ENCODE results near the gene DPYD. TPM values are rescaled to one million over a fixed set of nuclear protein-coding genes. Genes with fewer than 3 reads are reported as not detected.

Gene DPYD
- total and polyA plus RNA-seq, 9 of the 15 experiments (the other 6 are each of a cell fraction or from before 2014, with no cell fraction given), result 0.03 to 0.25 (median 0.08) TPM; not detected in 2

- TF ChIP-seq MGA (IDR thresholded peaks at IDR 0.05) (no peak), XRCC3 (IDR thresholded peaks at IDR 0.05) (no peak), RBFOX2 (IDR thresholded peaks at IDR 0.05; ENCODE audit: low read depth, low read length) (no peak), MBD2 (IDR thresholded peaks at IDR 0.05; ENCODE audit: borderline replicate concordance, low read depth) (no peak), ZNF766 (CRISPR knock-in tag; conservative IDR thresholded peaks at IDR 0.05) (no peak), FOXM1 (IDR thresholded peaks at IDR 0.05; ENCODE audit: low read depth) (no peak), FOXM1 (CRISPR knock-in tag; IDR thresholded peaks at IDR 0.05; ENCODE audit: low read depth) (no peak), SP2 (IDR thresholded peaks at IDR 0.05; ENCODE audit: extremely low read depth, low read depth, low read length, poor library complexity, severe bottlenecking) (no peak), EP400 (IDR thresholded peaks at IDR 0.05) (no peak), ASH1L (IDR thresholded peaks at IDR 0.05; ENCODE audit: borderline replicate concordance, low read depth, partially characterized antibody) (no peak), JUNB (CRISPR knock-in tag; conservative IDR thresholded peaks at IDR 0.05) (no peak), ZNF280B (CRISPR knock-in tag; IDR thresholded peaks at IDR 0.05) (no peak), PHF8 (IDR thresholded peaks at IDR 0.05; ENCODE audit: borderline replicate concordance, low read length) (no peak), TGIF2 (CRISPR knock-in tag; IDR thresholded peaks at IDR 0.05) (no peak), SETDB1 (IDR thresholded peaks at IDR 0.05; ENCODE audit: low read length) (no peak)
These were observed 404.2 kb downstream of the DPYD start (continued) for GRCh38 chr1:97516588-97516987.
